ENCODE results near the gene ZNF641.
A peak's percentile ranks its signal among the peaks of the same experiment; 100 is the strongest.

The ZNF641 gene

DNA sequence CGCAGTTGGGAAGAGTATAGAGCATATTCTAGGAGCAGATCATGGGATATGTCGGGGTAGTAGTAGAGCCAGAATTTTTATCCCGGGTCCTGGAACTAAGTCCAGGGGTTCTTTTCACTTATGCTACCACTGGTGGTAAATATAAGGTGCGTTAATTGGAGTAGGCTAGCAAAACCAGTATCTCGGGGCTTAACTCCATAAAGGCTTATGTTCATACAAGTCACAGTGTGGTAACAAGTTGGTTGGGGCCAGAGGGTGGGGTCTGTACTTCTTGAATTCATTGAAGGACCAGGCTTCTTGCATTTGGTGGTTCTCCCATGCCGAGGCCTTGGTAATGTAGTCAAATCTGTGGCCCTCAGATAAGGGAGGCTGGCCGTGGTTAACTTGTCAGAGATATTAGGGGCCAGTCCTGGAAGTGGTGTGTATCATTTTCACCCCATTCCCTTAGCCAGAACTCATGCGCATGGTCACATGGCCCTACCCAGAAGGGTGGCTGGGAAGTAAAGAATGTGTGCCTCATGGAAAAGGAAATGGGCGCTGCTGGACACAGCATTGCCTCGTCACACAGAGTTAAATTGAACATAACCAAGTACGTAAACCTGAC, 1.5 kb upstream of the ZNF641 start:
- no peak overlapping the region for H3K4me3 ChIP-seq (ENCODE audit: low read depth, low read length)
- no peak for DNase-seq (ENCODE audit: low read depth)
- TF ChIP-seq, protein P1, sequence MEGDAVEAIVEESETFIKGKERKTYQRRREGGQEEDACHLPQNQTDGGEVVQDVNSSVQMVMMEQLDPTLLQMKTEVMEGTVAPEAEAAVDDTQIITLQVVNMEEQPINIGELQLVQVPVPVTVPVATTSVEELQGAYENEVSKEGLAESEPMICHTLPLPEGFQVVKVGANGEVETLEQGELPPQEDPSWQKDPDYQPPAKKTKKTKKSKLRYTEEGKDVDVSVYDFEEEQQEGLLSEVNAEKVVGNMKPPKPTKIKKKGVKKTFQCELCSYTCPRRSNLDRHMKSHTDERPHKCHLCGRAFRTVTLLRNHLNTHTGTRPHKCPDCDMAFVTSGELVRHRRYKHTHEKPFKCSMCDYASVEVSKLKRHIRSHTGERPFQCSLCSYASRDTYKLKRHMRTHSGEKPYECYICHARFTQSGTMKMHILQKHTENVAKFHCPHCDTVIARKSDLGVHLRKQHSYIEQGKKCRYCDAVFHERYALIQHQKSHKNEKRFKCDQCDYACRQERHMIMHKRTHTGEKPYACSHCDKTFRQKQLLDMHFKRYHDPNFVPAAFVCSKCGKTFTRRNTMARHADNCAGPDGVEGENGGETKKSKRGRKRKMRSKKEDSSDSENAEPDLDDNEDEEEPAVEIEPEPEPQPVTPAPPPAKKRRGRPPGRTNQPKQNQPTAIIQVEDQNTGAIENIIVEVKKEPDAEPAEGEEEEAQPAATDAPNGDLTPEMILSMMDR (IDR thresholded peaks at IDR 0.05; ENCODE audit: insufficient read depth, low read depth, low read length, missing control alignments) = no peak

DNA sequence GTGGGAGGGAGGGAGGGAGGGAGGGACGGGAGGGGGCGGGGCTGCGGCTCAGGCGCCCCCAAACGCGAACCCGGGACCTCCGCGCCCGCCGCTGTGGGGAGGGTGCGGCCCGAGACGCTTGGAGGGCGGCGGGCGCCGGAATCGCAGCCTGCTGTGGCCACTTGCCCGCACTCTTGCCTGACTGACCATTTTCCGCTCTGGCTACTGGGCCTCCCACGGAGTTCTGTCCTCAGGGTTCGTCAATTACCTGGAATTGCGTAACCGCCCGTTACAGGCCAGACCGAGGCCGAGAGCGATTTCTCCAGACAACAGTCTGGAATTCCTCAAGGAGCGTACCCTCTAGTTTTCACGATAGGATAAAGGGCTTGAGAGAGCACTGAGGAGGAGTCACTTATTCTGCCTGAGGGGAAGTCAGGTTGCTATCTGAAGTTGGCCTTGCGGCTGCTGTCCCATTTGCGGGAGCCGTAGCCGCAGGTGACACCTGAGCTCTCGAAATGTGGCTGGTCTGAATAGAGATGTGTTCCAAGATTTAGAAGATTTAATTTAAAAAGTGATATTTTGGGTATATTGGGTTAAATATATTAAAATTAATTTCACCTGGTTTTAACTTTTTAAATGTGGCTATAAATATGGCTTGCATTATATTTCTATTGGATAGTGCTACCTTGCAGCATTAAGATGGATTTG, 446 bp upstream of the ZNF641 start:
- no peak for DNase-seq (ENCODE audit: low read depth)
- TF ChIP-seq, protein P1 (IDR thresholded peaks at IDR 0.05; ENCODE audit: insufficient read depth, low read depth, low read length, missing control alignments) = no peak
- H3K4me3 ChIP-seq (ENCODE audit: low read depth, low read length) = peak overlapping the region; percentile 93

DNA sequence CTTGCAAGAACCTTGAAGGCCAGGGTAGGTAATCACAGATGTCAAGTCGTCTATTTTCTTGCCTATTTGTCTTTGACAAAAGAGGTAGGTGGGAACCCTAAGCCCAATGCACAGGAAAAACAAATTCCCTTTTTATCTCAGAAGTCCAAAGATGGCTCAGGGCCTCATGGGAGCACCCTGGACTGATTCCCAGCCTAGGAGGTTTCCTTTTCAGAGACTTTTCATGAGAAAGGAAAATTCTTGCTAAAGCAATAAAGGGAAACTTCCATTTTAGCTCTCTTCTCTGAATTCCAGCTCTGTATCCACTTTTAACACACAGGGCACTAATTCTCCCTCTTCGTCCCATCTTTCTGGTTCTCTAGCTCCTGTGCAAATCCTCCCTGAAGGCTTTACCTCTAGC, 1.2 kb downstream of the ZNF641 start:
- TF ChIP-seq, protein P1 (IDR thresholded peaks at IDR 0.05; ENCODE audit: insufficient read depth, low read depth, low read length, missing control alignments) = no peak
- H3K4me3 ChIP-seq (ENCODE audit: low read depth, low read length) = no peak overlapping the region

DNA sequence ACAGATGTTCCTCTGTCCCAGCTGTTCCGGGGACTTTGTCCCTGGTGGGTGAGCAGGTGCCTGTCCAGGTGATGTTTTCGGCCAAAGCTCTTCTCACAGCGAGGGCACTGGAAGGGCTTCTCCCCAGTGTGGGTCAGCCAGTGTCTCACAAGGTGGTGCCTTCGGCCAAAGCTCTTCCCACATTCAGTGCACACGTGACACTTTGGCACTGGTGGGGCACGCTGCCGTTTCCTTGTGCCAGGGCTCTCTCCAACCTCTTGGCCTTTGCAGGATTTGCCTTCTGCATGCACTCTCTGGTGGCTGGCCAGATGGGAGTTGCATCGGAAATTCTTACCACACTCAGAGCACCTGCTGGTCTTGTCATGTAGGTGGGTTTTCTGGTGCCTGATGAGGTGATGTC, 7.7 kb downstream of the ZNF641 start:
- TF ChIP-seq, protein P1 (IDR thresholded peaks at IDR 0.05; ENCODE audit: insufficient read depth, low read depth, low read length, missing control alignments) = no peak
- no peak overlapping the region for H3K4me3 ChIP-seq (ENCODE audit: low read depth, low read length)
- no peak for DNase-seq (ENCODE audit: low read depth)

More for the DNA sequence above, 1.2 kb downstream of the ZNF641 start:
- no peak for DNase-seq (ENCODE audit: low read depth)

DNA sequence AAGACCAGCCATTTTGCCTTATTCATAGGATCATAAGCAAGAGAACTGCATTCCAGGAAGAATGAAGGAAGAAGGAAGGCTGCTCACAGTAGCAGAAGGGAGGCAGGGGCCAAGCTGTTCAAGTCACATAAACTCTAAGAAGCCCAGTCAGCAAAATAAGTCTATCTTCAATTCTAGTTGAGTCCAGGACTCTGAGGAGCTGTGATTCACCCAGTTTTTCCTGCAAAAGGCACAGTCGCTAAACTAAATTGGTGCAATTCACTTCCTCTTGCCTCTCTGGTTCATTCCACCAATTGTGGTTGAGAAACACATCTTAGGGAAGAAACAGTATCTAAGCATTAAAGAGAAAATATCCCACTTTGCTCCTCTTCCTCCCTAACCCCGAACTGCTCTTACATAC, 9.8 kb downstream of the ZNF641 start:
- DNase-seq (ENCODE audit: low read depth) = no peak
- H3K4me3 ChIP-seq (ENCODE audit: low read depth, low read length) = no peak overlapping the region
- TF ChIP-seq, protein P1 (IDR thresholded peaks at IDR 0.05; ENCODE audit: insufficient read depth, low read depth, low read length, missing control alignments) = no peak

DNA sequence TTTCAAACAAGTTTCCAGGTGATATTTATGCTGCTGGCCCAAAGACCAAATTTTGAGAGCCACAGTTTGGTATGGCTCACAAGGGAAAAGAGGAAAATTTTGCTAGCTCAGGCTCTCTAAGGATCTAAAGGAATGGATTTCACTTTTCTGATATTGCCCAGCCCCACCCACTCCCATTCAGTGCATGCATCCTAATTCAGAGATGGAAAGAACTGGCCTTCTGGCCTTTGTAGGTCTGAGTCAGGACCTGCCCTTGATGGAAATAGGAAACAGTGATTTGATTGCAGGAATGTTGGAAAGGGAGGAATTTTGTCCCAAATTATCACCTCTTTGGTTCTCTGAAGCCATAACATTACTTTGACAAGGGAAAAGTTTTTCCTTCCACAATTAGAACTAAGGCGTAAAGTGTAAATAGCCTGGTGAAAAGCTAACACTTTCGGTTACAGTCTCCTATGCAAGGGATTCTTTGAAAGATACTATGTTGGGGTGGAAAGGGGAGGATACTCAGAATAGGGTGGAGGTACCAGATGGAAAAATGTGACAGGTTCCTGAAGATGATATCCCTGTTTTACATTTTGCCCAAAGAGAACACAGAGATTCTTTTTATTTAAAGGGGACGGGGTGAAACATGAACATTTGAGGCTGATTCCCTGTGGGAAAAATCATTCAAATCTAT, 11.1 kb downstream of the ZNF641 start:
- H3K4me3 ChIP-seq (ENCODE audit: low read depth, low read length) = no peak overlapping the region
- no peak for DNase-seq (ENCODE audit: low read depth)
- TF ChIP-seq, protein P1 (IDR thresholded peaks at IDR 0.05; ENCODE audit: insufficient read depth, low read depth, low read length, missing control alignments) = no peak

Measured in GM12865 (cell line).